GM19328 (cell line): ENCODE results near the gene MTURN.
A peak's percentile ranks its signal among the peaks of the same experiment; 100 is the strongest.

Experiments used
- ATAC-seq: cut with Tn5 transposase; IDR thresholded peaks from one replicate; pipeline ENCODE4 v1.9.1; 2021; ENCODE audit warnings: mild to moderate bottlenecking, moderate library complexity; ENCODE audit not compliant: unreplicated experiment

The MTURN gene

DNA sequence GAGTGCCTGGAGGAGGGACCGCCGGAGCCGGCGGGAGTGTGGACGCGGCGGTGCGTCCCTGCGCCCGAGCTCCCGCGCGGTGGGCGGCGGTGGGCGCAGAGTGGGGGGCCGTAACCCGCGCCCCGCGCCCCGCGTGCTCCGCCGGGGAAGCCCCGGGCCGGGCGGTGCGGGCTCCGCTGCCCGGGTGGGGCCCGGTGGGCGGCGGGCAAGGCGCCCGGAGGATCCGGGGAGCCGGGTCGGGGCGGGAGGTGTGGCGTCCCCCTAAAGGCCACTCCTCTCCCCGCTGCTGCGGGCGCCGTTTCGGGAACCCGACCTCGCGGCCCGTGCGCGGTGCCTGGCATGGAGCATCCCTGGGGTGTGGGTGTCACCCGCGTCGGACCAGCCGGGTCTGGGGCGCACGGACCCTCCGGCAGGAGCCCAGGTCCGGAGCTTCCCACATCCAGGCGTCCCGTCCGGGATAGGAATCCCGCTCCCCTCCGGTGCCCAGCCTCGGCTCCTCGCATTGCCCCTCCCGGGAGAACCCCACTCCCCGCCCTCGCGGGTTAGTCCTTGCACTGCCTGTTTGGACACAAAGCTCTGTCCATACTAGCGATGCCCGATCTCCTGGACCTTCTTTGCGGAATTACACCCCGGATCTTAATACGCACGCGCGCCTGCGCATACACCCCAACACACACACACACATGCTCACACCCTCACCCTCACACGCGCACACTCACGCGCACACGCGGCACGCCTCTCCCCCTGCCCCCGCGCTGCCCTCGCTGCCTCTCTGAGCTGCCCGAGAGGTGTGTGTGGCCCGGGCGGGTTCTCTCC lies 723 bp downstream of the MTURN start:
- peak; percentile 23 for ATAC-seq

- no peak for ATAC-seq
These were observed 1.4 kb downstream of the MTURN start for GRCh38 chr7:30136117-30136731.

- ATAC-seq, result no peak
These were observed 2.1 kb downstream of the MTURN start for GRCh38 chr7:30136743-30137485.

DNA sequence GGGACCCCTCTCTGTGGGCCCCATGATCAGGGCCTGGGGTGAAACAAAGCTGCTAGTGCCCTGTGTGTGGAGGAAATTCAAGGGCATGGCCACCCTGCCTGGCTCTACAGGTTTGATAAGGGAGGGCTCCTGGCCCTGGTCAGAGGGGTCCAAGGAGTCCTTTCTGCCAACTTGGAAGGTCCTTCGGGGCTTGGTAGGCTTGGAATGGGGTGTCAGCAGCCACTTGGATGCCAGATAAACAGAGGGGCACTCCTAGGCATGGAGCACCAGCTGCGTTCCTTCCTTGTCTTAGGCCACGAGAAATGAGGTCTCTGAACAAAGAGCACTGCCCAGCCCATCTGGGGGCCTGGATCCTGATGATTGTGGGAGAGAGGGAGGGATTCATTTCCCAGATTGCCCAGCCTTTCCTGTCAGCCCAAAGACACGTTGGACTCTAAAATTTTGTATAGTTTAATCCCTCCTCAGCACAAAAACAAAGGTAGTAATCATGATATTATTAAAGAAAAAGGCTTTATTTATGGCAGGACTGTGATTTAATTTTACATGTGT lies 5.1 kb downstream of the MTURN start:
- no peak for ATAC-seq

DNA sequence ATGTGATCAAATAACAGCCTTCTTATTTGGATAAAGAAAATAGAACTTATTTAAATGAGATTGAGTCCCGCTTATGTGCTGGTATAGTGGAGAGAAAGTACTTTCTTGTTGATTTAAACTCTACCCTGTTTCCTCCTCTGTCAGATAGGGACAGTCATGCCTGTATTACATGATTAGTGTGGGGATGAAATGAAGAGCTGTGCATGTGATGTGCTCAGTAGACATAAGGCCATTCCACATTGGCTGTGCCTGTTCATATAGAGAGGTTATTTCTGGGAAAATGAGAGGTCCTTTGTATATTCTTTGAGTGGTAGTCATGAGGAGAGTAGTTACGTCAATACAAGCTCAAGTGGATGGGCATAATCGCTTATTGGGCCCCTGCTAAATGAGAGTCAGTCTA lies 5.7 kb downstream of the MTURN start:
- no peak for ATAC-seq

GRCh38 chr7:30142710-30143109 lies 7.9 kb downstream of the MTURN start:
- ATAC-seq, result no peak

DNA sequence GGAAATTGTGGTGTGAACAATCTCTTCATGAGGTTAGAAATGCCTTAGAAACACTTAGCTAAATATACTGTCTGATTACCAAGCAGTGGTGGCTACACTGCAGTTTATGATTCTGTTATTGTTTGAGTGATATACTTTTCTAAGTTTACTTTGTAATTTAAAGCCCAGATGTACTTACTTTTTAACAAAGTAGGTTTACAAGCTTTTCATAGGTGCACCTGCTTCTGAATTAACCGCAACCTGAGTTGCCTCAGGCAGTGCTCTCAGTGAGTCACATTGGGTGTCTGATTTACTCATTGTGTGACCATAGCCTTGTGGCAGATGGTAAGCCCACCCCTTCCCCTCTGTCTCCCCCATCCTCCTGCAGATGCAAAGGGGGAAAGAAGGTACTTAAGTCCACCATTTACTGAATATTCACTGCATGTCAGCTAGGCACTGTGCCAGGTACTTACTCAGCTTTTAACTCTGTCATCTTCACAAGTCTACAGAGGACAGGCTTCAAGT lies 9.0 kb downstream of the MTURN start:
- no peak for ATAC-seq

GRCh38 chr7:30144657-30145306 lies 10.0 kb downstream of the MTURN start:
- ATAC-seq, result no peak

DNA sequence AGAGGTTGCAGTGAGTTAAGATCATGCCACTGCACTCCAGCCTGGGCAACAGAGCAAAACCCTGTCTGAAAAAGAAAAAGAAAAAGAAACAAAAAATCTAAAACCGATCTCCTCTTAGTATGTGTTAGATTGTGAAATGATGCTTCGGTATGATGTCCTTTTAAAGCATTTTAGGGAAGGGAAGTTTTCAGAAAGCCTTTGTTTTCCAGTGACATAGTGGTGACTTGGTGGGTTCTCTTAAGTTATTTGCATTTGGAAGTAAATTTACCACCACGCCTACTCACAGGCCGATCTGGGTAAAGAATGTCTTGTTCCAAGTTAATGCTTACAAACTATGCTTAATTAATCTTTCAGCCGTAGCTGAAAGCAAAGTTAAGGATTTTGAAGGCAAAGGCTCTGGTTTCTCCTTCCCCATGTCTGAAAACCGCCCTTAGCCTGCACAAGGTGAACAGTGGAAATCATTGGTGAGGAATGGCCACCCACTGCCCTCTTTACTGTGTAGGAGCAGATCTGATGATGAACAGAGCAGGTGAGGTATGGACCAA lies 10.7 kb downstream of the MTURN start:
- no peak for ATAC-seq

DNA sequence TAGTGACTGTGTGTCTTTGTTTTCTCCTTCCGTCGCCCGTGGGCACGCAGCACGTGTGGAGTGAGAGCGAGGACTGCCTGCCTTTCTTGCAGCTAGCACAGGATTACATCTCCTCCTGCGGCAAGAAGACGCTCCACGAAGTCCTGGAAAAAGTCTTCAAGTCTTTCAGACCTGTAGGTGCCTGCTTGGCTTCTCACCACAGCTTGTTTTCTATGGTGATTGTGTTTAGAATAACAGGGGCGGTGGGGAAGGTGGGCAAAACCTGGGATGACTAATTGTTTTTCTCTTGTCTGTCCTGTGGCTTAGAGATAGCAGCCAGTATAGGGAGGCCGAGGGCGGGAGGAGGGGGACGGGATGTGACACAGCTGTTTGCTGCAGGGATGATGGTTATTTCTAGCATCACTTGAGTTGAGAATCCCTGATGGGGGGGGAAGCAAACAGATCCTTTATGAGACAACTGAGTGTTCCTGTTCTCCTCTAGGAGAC lies 11.4 kb downstream of the MTURN start:
- ATAC-seq, result no peak

DNA sequence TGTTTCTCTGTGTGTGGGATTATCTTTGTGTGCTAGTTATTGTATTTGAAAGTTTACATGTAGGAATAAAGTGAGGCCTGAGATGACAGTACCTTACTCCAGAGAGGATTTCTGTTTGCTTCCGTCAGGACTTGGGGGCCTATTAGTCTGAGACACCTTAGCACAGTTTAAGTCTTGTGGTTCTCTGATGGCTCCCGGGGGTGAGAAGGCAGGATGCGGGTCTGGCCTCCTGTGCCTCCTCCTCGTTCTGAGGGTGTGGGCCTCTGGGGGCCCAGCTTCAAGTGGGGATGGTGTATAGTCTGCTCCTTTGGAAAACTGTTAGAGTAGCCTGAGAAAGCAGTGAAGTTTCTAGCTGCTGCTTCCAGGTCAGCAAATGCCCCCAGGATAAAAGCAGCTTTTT lies 12.4 kb downstream of the MTURN start:
- ATAC-seq, result no peak

DNA sequence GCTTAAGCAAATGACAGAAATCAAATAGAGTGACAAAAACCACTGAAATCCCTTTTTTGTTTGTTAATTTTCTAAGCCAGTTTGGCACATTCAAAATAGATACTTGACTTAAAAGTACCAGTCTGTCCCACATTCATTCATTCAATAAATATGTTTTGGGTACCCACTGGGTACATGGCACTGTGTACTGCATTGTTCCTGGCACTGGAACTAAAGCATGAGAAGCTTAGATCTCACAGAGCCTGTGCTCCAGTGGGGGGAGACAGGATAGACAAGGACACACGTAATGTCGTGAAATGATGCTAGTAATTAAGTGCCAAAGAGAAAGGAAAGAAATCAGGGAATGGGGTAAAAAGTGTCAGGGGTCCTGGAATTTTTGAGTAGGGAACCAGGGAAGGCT lies 13.0 kb downstream of the MTURN start:
- no peak for ATAC-seq

DNA sequence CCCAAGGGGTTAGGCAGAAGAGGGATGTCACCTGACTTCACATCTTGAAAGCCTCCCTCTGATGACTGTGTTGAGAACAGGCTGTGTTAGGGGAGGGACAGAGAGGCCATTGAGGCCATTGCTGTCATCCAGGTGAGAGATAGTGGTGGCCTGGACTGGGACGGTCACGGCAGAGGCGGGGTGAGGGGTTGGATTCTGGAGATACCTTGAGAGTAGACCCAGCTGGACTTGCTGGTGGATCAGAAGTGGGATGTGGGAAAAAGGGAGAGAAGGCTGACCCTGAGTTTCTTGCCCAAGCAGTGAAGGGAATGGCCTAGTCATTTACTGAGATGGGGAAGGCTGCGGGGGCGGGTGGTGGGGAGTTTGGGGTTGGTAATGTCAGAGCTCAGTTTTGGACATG lies 13.6 kb downstream of the MTURN start:
- ATAC-seq, result no peak

DNA sequence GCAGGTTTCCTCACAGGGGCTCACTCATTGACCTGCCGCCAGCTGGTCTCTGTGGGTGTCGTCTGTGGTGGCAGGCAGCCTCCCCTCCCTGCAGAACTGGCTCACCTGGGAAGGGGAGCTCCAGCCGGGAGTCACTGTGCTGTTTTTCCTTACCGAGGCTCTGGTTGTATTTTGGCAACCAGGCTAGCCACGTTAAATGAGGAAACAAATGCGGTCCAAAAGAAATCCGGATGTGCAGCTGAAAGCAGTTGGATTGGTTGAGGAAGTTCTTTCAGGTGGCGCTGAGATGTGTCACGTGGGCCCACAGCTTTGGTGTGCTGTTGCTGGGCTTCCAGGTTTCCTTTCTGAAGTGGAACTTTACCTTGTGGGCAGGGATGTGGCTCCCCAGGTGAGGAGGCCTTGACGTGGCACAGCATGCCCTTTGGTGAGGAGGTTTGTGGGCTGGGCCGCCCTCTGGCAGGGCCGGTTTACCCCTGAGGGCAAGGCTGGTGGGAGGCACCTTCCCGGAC lies 14.2 kb downstream of the MTURN start:
- no peak for ATAC-seq

GRCh38 chr7:30149640-30150272 lies 15.0 kb downstream of the MTURN start:
- no peak for ATAC-seq

GRCh38 chr7:30150711-30151110 lies 15.9 kb downstream of the MTURN start:
- ATAC-seq, result no peak

GRCh38 chr7:30154111-30154587 lies 19.4 kb downstream of the MTURN start:
- ATAC-seq, result no peak

DNA sequence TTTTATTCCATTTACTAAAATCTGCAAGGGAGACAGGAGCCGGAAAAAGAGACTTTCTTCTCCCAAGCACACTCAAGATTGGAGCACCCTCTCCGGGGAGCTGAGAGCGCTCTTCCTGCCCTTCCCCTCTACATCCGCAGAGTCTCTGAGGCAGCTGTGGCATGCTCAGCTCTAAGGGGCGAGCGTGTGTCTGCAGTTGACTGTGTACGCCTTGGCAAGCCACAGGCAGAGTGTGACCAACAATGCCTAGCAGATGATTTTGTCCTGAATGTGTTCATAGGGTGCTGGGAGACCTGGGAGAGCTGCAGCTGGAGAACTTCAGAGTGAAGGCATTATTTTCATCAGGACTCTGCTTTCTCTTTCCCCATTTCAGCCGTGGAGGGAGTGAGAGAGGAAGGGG lies 20.7 kb downstream of the MTURN start:
- no peak for ATAC-seq

GRCh38 chr7:30157204-30157603 lies 22.4 kb downstream of the MTURN start:
- ATAC-seq, result no peak

- ATAC-seq, result no peak
These were observed 24.4 kb downstream of the MTURN start for GRCh38 chr7:30159163-30159562.
